Gastrocnemius medialis (tissue), 4 donors: ENCODE measurements around the gene DYRK1A. TPM values are rescaled to one million over a fixed set of nuclear protein-coding genes. Genes with fewer than 3 reads are reported as not detected.

Source experiments
- ATAC-seq, 2 donors: fragments of 150-250 bp; one replicate each; pipeline ENCODE4 v1.9.1; 2016
- DNase-seq, 2 donors: peaks; one replicate each; pipeline ENCODE4 v3.0.0-alpha.2; 2019
- H3K27ac ChIP-seq, 4 donors: fragments of 200-600 bp; sonication (generic); 1 replicate in 1 of 4; 2 replicates in 3 of 4; pipeline ENCODE4 v1.5.1; 2016 to 2018; ENCODE audit warnings: mild to moderate bottlenecking in 2 of 4, moderate library complexity in 1 of 4
- H3K27me3 ChIP-seq, 3 donors: fragments of 200-600 bp; sonication (generic) in 2 of 3; 1 replicate in 1 of 3; 2 replicates in 2 of 3; pipeline versions ENCODE4 v1.5.1 to v1.6.0; 2016 to 2019; ENCODE audit warnings: mild to moderate bottlenecking in 1 of 3, moderate library complexity in 1 of 3
- H3K36me3 ChIP-seq, 2 donors: fragments of 200-600 bp; sonication (generic) in 1 of 2; one replicate each; pipeline ENCODE4 v1.5.1; 2017 to 2018
- H3K4me1 ChIP-seq, 2 donors: fragments of 200-600 bp; sonication (generic) in 1 of 2; one replicate each; pipeline ENCODE4 v1.5.1; 2016 to 2017; ENCODE audit warnings: mild to moderate bottlenecking in 2 of 2
- H3K4me3 ChIP-seq, 4 donors: fragments of 200-600 bp; sonication (generic) in 3 of 4; 1 replicate in 1 of 4; 2 replicates in 3 of 4; pipeline ENCODE4 v1.5.1; 2016 to 2019; ENCODE audit warnings: mild to moderate bottlenecking in 2 of 4
- H3K9me3 ChIP-seq, 3 donors: fragments of 200-600 bp; sonication (generic) in 2 of 3; 1 replicate in 1 of 3; 2 replicates in 2 of 3; pipeline ENCODE4 v1.5.1; 2016 to 2019
- POLR2A ChIP-seq, 2 donors: fragments of 450-650 bp; IDR thresholded peaks; one replicate each; pipeline ENCODE4 v1.6.1; 2017; ENCODE audit warnings: antibody characterized with exemption in 2 of 2, mild to moderate bottlenecking in 2 of 2, moderate library complexity in 2 of 2
- in situ Hi-C, 4 donors: fragments of 200-750 bp; cut with MboI; loops; one replicate each; pipeline versions ENCODE4 v1.15.0 to v1.8.0; 2017; ENCODE audit warnings: low sequenced_read_pairs in 4 of 4
- intact Hi-C: fragments of 100-400 bp; cut with DNase I; formaldehyde crosslinking; loops from one replicate; pipeline ENCODE4 v1.15.1; 2023; ENCODE audit warnings: low total_unique reads
- total RNA-seq, 4 donors: library from RNA; depleted of rRNA; stranded (reverse); fragments of >200 nt; gene quantifications; one replicate each; pipeline versions ENCODE4 v1.1.0 to v1.2.3, GENCODE V29; 2016
- TF ChIP-seq, protein P1 (sequence below), 5 experiments: fragments of 450-650 bp in 3 of 5; fragments of 200-600 bp in 2 of 5; sonication (generic) in 2 of 5; IDR thresholded peaks in 4 of 5; conservative IDR thresholded peaks in 1 of 5; 1 replicate in 4 of 5; 2 replicates in 1 of 5; pipeline ENCODE4 v1.5.1; 2016 to 2019; ENCODE audit warnings: antibody characterized with exemption in 5 of 5, mild to moderate bottlenecking in 3 of 5, moderate library complexity in 3 of 5

The DYRK1A gene
- total RNA-seq, 4 donors from 2014 or later: 81.0 to 115 (median 95.3) TPM

DNA sequence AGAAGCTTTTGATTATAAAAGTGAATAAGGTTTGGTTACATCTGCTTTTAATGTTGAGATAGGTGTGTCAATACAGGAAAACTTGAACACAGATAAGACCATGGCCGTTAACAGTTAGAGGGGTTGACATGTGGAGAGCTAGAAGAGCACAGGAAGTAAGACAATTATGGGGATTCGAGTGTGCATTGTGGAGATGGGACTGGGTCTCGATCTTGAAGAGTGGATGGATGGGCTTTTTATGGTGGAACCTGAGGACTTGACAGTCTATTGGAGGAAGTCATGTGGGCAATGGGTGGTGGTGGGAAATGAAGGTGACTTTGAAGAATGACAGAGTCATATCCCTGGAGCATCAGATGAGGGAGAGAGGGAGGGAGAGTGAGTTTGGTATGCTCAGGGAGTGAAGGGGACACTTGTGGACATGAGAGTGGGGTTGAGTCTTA is 12.1 kb downstream of the DYRK1A start:
- intact Hi-C loops (no loop called here), in situ Hi-C loops (loop anchor here in 1 of 4 donors (10.0 kb wide), 1 partner anchor 114 kb away; the partner anchor contains the start of gene VPS26C)
- no peak for ATAC-seq
- no peak overlapping the region for H3K4me3 ChIP-seq
- H3K9me3 ChIP-seq: no peaks in the 10 kb centered on the region
- H3K36me3 ChIP-seq: no peaks in the 10 kb centered on the region
- peak overlapping the region; percentile 54 to 76 (median 66) for H3K27ac ChIP-seq
- TF ChIP-seq POLR2A (IDR thresholded peaks at IDR 0.05): no peak
- TF ChIP-seq, protein P1, sequence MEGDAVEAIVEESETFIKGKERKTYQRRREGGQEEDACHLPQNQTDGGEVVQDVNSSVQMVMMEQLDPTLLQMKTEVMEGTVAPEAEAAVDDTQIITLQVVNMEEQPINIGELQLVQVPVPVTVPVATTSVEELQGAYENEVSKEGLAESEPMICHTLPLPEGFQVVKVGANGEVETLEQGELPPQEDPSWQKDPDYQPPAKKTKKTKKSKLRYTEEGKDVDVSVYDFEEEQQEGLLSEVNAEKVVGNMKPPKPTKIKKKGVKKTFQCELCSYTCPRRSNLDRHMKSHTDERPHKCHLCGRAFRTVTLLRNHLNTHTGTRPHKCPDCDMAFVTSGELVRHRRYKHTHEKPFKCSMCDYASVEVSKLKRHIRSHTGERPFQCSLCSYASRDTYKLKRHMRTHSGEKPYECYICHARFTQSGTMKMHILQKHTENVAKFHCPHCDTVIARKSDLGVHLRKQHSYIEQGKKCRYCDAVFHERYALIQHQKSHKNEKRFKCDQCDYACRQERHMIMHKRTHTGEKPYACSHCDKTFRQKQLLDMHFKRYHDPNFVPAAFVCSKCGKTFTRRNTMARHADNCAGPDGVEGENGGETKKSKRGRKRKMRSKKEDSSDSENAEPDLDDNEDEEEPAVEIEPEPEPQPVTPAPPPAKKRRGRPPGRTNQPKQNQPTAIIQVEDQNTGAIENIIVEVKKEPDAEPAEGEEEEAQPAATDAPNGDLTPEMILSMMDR (IDR thresholded peaks at IDR 0.05 in 4 of 5, conservative IDR thresholded peaks at IDR 0.05 in 1 of 5): no peak
- DNase-seq: no peak
- H3K4me1 ChIP-seq: peaks cover 86 to 92% of the 10 kb centered on the region in 2 donors
- no peaks in the 10 kb centered on the region for H3K27me3 ChIP-seq

DNA sequence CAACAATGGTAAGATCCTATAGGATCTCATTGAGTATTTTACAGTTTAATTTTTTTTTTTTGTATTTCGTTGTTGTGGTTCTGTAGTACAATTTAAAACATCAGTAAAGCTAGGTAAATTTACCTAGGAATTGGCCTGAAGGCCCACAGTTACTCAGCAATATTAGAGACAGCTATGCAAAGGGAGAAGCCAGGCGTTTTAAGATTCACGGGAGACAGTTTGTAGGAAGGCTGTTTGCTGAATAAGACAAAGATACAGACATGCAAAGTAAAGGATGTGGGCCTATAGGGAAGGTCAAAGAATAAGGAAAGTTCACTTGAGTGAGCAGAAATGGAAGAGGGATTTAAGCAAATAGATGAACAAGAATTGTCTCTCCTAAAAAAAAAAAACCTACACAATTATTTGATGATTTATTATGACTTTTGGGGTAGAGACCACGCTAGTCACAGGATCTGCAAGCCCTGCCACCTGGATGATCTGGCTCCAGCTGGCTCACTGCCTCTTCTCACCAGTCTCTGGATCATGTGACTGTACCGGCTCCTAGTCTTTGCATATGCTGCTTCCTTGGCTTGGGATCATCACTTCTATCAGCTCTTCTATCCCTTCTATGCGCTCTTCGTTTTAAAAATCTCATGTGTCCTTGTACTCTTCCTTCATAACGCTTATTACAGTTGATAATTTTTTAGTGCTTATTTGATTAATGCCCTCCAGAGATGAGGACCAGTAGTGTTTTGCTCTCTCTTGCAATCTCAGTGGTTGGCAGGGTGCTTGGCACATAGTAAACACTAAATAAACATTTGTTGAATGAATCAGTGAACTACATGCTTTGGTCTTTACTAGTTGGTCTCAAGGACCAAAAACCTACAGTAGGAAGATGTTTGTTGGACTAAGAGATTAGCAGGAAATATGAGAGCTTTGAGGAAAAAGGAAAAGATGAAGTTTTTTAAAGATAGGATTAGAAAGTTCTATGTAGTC is 14.1 kb downstream of the DYRK1A start:
- Histone ChIP-seq H3K27ac (peak overlapping the region; percentile 54 to 76 (median 66)), H3K36me3 (no peaks in the 10 kb centered on the region), H3K9me3 (no peaks in the 10 kb centered on the region), H3K27me3 (no peaks in the 10 kb centered on the region), H3K4me3 (no peak overlapping the region), H3K4me1 (peaks cover 86 to 97% of the 10 kb centered on the region in 2 donors)
- DNase-seq (peak in 1 of 2 donors; percentile 63), ATAC-seq (peak; percentile 41 to 69)
- in situ Hi-C loops (no loop called here), intact Hi-C loops (loop anchor here (2.0 kb wide), 1 partner anchor 50 kb away; no protein-coding TSS in a partner anchor)
- TF ChIP-seq, protein P1 (IDR thresholded peaks at IDR 0.05 in 4 of 5, conservative IDR thresholded peaks at IDR 0.05 in 1 of 5): no peak
- no peak for TF ChIP-seq POLR2A (IDR thresholded peaks at IDR 0.05)

DNA sequence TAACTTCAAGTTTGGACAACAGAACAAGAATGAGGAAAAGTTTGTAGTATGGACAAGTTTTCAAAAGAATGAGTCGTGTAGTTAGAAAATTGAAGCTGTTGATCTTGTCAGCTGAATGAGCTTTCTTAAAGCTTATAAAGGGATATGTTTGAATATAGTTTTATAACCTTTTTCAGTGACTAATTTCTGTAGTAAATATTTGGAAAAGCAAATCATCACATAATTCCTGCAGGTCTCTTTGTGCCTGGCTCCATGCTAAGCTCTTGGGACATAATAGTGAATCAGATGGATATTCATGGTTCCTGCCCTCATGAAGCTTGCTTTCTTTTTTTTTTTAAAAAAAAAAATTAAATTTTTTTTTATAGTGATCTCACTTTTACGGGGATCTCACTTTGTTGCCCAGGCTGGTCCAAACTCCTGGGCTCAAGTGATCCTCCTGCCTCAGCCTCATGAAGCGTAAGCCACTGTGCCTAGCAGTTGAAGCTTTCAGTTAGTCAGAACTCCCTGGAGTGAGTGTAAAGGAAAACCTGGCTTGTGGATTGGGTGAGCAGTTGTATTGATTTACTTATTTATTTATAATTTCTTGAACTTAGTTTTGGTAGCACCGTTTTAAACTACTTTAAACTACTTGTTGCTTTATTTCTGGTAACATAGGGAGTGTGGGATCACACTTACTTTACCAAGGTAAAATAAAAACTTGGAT is 15.5 kb downstream of the DYRK1A start:
- ATAC-seq (no peak), DNase-seq (no peak)
- Histone ChIP-seq H3K36me3 (no peaks in the 10 kb centered on the region), H3K4me1 (peaks cover 89 to 97% of the 10 kb centered on the region in 2 donors), H3K27ac (peak overlapping the region in 3 of 4 donors; percentile 54 to 76 (median 67)), H3K27me3 (no peaks in the 10 kb centered on the region), H3K9me3 (no peaks in the 10 kb centered on the region), H3K4me3 (no peak overlapping the region)
- in situ Hi-C loops: no loop called here
- intact Hi-C loops: loop anchor here (2.0 kb wide), 1 partner anchor 49 kb away; no protein-coding TSS in a partner anchor
- no peak for TF ChIP-seq POLR2A (IDR thresholded peaks at IDR 0.05)
- TF ChIP-seq, protein P1 (IDR thresholded peaks at IDR 0.05 in 4 of 5, conservative IDR thresholded peaks at IDR 0.05 in 1 of 5): no peak

DNA sequence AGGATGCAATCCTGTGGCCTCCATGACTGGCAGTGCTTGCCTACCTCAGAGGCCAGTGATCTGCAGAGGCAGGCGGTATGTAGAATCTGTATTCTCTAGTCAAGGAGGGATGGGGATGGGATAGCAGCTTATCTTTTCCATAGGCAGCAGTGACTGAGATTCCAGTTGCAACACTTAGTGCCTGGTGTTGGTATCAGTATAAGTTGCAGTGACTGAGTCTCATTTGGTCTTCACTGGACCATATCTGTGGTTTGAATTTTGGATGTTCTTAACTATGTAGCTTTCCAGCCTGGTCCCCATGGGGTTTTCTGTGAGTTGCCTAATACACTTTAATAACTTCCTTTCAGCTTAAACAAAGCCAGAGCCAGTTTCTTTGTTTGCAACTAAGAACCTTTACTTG is 16.5 kb downstream of the DYRK1A start:
- peaks cover 89 to 96% of the 10 kb centered on the region in 2 donors for H3K4me1 ChIP-seq
- no peaks in the 10 kb centered on the region for H3K27me3 ChIP-seq
- H3K9me3 ChIP-seq: no peaks in the 10 kb centered on the region
- no peak for TF ChIP-seq POLR2A (IDR thresholded peaks at IDR 0.05)
- TF ChIP-seq, protein P1 (IDR thresholded peaks at IDR 0.05 in 4 of 5, conservative IDR thresholded peaks at IDR 0.05 in 1 of 5): no peak
- H3K4me3 ChIP-seq: no peak overlapping the region
- ATAC-seq (no peak), DNase-seq (no peak)
- in situ Hi-C loops: no loop called here
- peak overlapping the region in 1 of 4 donors; percentile 48 for H3K27ac ChIP-seq
- H3K36me3 ChIP-seq: no peaks in the 10 kb centered on the region
- intact Hi-C loops: no loop called here
